ENCODE results near the gene ALK.

GRCh38 chr2:29808321-29808720 lies 113.1 kb downstream of the ALK start:
- TF ChIP-seq CTCF (IDR thresholded peaks at IDR 0.05) (no peak), POLR2A (IDR thresholded peaks at IDR 0.05) (no peak)

Measured in Peyer's patch (tissue), 4 donors.